WTC11 (cell line): ENCODE data around the gene EIF3K. TPM values are rescaled to one million over a fixed set of nuclear protein-coding genes. Genes with fewer than 3 reads are reported as not detected.
"Not testable (repeated sequence)": the region's sequence is repeated elsewhere in the genome, so short reads cannot be mapped to it uniquely, and the experiment has no call there.

Source experiments
- ATAC-seq: fragments of 200-7000 bp; cut with Tn5 transposase; 2 replicates; pipeline ENCODE4 v1.10.0; 2021; ENCODE audit warnings: mild to moderate bottlenecking, moderate library complexity
- CTCF ChIA-PET: fragments of 300-600 bp; sonication (Branson Sonifier 250); formaldehyde crosslinking; loops from one replicate; lab custom pipeline; 2021; ENCODE audit warnings: antibody characterized with exemption; lab: Charles Lee
- POLR2A ChIA-PET: fragments of 350-600 bp; sonication (Branson Sonifier 250); formaldehyde crosslinking; loops from one replicate; lab custom pipeline; 2021; ENCODE audit warnings: antibody characterized with exemption; lab: Charles Lee
- DNase-seq: peaks from one replicate; pipeline ENCODE4 v3.0.0; 2021; ENCODE audit warnings: low spot score
- H3K27ac Mint-ChIP-seq: 2 replicates; pipeline ENCODE4 v1.8.0; 2021; ENCODE audit warnings: mixed read lengths
- H3K27me3 Mint-ChIP-seq: 2 replicates; pipeline ENCODE4 v1.8.0; 2021; ENCODE audit warnings: low read depth, mild to moderate bottlenecking, moderate library complexity, mixed read lengths
- H3K36me3 Mint-ChIP-seq: 2 replicates; pipeline ENCODE4 v1.8.0; 2021; ENCODE audit warnings: mixed read lengths
- H3K4me1 Mint-ChIP-seq: 2 replicates; pipeline ENCODE4 v1.8.0; 2022; ENCODE audit warnings: mixed read lengths
- H3K4me3 Mint-ChIP-seq: 2 replicates; pipeline ENCODE4 v1.8.0; 2021; ENCODE audit warnings: mild to moderate bottlenecking, moderate library complexity, mixed read lengths
- H3K9me3 Mint-ChIP-seq: 2 replicates; pipeline ENCODE4 v1.8.0; 2021; ENCODE audit warnings: mixed read lengths
- FOXP1 ChIP-seq: sonication (generic); formaldehyde crosslinking; IDR thresholded peaks from 2 replicates; pipeline ENCODE4 v1.8.0; 2022; ENCODE audit warnings: missing genetic modification reagents, mild to moderate bottlenecking, moderate library complexity, borderline replicate concordance
- MAX ChIP-seq: sonication (generic); formaldehyde crosslinking; IDR thresholded peaks from 2 replicates; pipeline ENCODE4 v1.8.0; 2022; ENCODE audit warnings: mild to moderate bottlenecking, missing genetic modification reagents
- MYBL2 ChIP-seq: sonication (generic); formaldehyde crosslinking; IDR thresholded peaks from 2 replicates; pipeline ENCODE4 v1.8.1; 2023; ENCODE audit warnings: mild to moderate bottlenecking, moderate library complexity, missing genetic modification reagents
- NFATC4 ChIP-seq: fragments of 250-450 bp; sonication (Bioruptor Pico); IDR thresholded peaks from 2 replicates; pipeline ENCODE4 v1.9.0; 2021; ENCODE audit warnings: mild to moderate bottlenecking
- OVOL2 ChIP-seq: fragments of 250-450 bp; sonication (Bioruptor Pico); IDR thresholded peaks from 2 replicates; pipeline ENCODE4 v1.9.0; 2021; ENCODE audit warnings: mild to moderate bottlenecking, borderline replicate concordance
- SOX15 ChIP-seq: fragments of 250-450 bp; sonication (Bioruptor Pico); IDR thresholded peaks from 2 replicates; pipeline ENCODE4 v1.9.0; 2021; ENCODE audit warnings: mild to moderate bottlenecking
- SP1 ChIP-seq: sonication (generic); formaldehyde crosslinking; conservative IDR thresholded peaks from 2 replicates; pipeline ENCODE4 v1.8.1; 2022; ENCODE audit warnings: missing genetic modification reagents
- TCF7 ChIP-seq: sonication (generic); formaldehyde crosslinking; IDR thresholded peaks from 2 replicates; pipeline ENCODE4 v1.8.0; 2022; ENCODE audit warnings: mild to moderate bottlenecking, low read depth, missing genetic modification reagents, moderate library complexity
- ZBTB21 ChIP-seq: sonication (generic); formaldehyde crosslinking; IDR thresholded peaks from 2 replicates; pipeline ENCODE4 v1.8.1; 2023; ENCODE audit warnings: mild to moderate bottlenecking, missing genetic modification reagents, borderline replicate concordance
- ZBTB43 ChIP-seq: sonication (generic); formaldehyde crosslinking; IDR thresholded peaks from 2 replicates; pipeline ENCODE4 v1.8.1; 2023; ENCODE audit warnings: mild to moderate bottlenecking, missing genetic modification reagents
- ZNF416 ChIP-seq: fragments of 250-450 bp; sonication (Bioruptor Pico); IDR thresholded peaks from 2 replicates; pipeline ENCODE4 v1.9.0; 2021; ENCODE audit warnings: mild to moderate bottlenecking, inconsistent platforms
- ZNF423 ChIP-seq: fragments of 250-450 bp; sonication (Bioruptor Pico); IDR thresholded peaks from 2 replicates; pipeline ENCODE4 v2.1.2; 2022; ENCODE audit warnings: mild to moderate bottlenecking, moderate library complexity
- total RNA-seq: library from RNA; stranded (reverse); gene quantifications from 3 replicates; pipeline ENCODE4 v1.2.3, GENCODE V29; 2021
- TF ChIP-seq, protein P1 (sequence below): sonication (generic); formaldehyde crosslinking; IDR thresholded peaks from 2 replicates; pipeline ENCODE4 v1.8.1; 2022; ENCODE audit warnings: mild to moderate bottlenecking, moderate library complexity, missing genetic modification reagents
- TF ChIP-seq, protein P2 (sequence below): fragments of 250-450 bp; sonication (Bioruptor Pico); IDR thresholded peaks from 2 replicates; pipeline ENCODE4 v1.8.0; 2021; ENCODE audit warnings: mild to moderate bottlenecking
- TF ChIP-seq, protein P3 (sequence below): sonication (generic); formaldehyde crosslinking; IDR thresholded peaks from 2 replicates; pipeline ENCODE4 v1.8.1; 2023; ENCODE audit warnings: mild to moderate bottlenecking, moderate library complexity, missing genetic modification reagents

The EIF3K gene
- total RNA-seq, 1 experiment from 2014 or later: 416 TPM

GRCh38 chr19:38577826-38578225 lies 41.2 kb upstream of the EIF3K start (continued):
- TF ChIP-seq SP1 (CRISPR knock-in tag): no peak
- TF ChIP-seq, protein P1, sequence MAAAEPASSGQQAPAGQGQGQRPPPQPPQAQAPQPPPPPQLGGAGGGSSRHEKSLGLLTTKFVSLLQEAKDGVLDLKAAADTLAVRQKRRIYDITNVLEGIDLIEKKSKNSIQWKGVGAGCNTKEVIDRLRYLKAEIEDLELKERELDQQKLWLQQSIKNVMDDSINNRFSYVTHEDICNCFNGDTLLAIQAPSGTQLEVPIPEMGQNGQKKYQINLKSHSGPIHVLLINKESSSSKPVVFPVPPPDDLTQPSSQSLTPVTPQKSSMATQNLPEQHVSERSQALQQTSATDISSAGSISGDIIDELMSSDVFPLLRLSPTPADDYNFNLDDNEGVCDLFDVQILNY (CRISPR knock-in tag): no peak
- no peak for TF ChIP-seq ZNF423
- TF ChIP-seq FOXP1 (CRISPR knock-in tag): no peak
- TF ChIP-seq NFATC4 (CRISPR knock-in tag): no peak
- TF ChIP-seq, all 79 proteins: peak for 0

DNA sequence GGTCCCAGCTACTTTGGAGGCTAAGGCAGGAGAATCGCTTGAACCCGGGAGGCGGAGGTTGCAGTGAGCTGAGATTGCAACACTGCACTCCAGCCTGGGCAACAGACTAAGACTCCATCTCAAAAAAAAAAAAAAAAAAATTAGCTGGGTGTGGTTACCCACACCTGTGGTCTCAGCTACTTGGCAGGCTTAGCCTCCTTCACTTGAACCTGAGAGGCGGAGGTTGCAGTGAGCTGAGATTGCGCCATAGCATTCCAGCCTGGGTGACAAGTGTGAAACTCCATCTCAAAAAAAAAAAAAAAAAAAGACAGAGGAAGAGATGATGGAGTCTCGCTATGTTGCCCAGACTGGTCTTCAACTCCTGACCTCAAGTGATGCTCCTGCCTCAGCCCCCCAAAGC lies 39.7 kb upstream of the EIF3K start:
- H3K27ac Mint-ChIP-seq, H3K9me3 Mint-ChIP-seq, H3K36me3 Mint-ChIP-seq, DNase-seq, H3K4me1 Mint-ChIP-seq, H3K4me3 Mint-ChIP-seq, H3K27me3 Mint-ChIP-seq, ATAC-seq: not testable (repeated sequence)
- ChIA-PET CTCF (interaction anchor here (0.7 to 1.4 kb wide), 2 partner anchors 43 to 176 kb away, joined by 3 read pairs; partner anchors contain the start of gene FAM98C), POLR2A (interaction anchor here (0.6 to 1.1 kb wide), 2 partner anchors 27 to 39 kb away, joined by 4 to 5 read pairs; partner anchors contain the start of gene EIF3K)

GRCh38 chr19:38580080-38580479 lies 38.9 kb upstream of the EIF3K start:
- TF ChIP-seq TCF7 (no peak), OVOL2 (CRISPR knock-in tag) (no peak), SOX15 (no peak)
- TF ChIP-seq, protein P2, sequence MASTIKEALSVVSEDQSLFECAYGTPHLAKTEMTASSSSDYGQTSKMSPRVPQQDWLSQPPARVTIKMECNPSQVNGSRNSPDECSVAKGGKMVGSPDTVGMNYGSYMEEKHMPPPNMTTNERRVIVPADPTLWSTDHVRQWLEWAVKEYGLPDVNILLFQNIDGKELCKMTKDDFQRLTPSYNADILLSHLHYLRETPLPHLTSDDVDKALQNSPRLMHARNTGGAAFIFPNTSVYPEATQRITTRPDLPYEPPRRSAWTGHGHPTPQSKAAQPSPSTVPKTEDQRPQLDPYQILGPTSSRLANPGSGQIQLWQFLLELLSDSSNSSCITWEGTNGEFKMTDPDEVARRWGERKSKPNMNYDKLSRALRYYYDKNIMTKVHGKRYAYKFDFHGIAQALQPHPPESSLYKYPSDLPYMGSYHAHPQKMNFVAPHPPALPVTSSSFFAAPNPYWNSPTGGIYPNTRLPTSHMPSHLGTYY (CRISPR knock-in tag): no peak
- H3K4me1 Mint-ChIP-seq: no peaks in the 10 kb centered on the region
- POLR2A ChIA-PET: no interaction called here
- no peak overlapping the region for H3K27ac Mint-ChIP-seq
- CTCF ChIA-PET: interaction anchor here (0.6 kb wide), 2 partner anchors 11 to 51 kb away, joined by 3 to 5 read pairs; no protein-coding TSS in a partner anchor
- DNase-seq (no peak), ATAC-seq (no peak)
- no peak overlapping the region for H3K4me3 Mint-ChIP-seq
- H3K27me3 Mint-ChIP-seq: no peaks in the 10 kb centered on the region
- peaks cover 4% of the 10 kb centered on the region; the same call in 1 of the 2 replicates for H3K36me3 Mint-ChIP-seq
- no peaks in the 10 kb centered on the region for H3K9me3 Mint-ChIP-seq

DNA sequence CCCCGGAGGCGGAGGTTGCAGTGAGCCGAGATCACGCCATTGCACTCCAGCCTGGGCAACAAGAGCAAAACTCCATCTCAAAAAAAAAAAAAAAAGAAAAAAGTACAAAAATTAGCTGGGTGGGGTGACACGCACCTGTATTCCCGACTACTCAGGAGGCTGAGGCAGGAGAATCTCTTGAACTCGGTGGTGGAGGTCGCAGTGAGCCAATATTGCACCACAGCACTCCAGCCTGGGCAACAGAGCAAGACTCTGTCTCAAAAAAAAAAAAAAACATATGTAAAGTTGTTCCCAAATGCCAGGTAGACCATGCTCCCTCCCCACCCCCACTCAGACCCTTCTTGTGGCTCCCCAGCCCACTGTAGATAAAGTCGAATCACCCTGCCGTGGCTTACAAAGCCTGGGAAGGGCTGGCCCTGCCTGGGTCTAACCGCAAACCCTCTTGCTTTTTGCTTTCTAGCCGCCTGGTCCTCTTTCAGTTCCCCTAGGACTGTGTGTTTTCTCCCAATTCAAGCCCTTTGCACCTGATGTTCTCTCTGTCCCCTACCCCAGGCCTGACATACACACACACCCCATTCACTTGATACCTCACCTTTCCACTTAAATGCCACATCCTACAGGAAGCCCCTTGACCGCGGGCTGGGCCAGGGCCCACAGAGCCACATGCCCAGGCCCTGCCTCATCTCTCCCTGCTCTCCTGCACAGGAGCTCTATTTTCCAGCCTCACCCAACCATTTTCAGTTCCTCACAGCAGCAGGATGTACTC lies 35.6 kb upstream of the EIF3K start:
- POLR2A ChIA-PET: no interaction called here
- Mint-ChIP-seq H3K27ac (no peak overlapping the region; the same call in 1 of the 2 replicates), H3K9me3 (no peaks in the 10 kb centered on the region), H3K4me1 (no peaks in the 10 kb centered on the region), H3K4me3 (no peak overlapping the region), H3K36me3 (peaks cover 18% of the 10 kb centered on the region), H3K27me3 (no peaks in the 10 kb centered on the region)
- DNase-seq: no peak
- ATAC-seq: no peak
- TF ChIP-seq MAX (CRISPR knock-in tag) (no peak), ZBTB43 (CRISPR knock-in tag) (no peak), ZBTB21 (CRISPR knock-in tag) (no peak), MYBL2 (no peak), ZNF416 (CRISPR knock-in tag) (no peak)
- TF ChIP-seq, protein P3, sequence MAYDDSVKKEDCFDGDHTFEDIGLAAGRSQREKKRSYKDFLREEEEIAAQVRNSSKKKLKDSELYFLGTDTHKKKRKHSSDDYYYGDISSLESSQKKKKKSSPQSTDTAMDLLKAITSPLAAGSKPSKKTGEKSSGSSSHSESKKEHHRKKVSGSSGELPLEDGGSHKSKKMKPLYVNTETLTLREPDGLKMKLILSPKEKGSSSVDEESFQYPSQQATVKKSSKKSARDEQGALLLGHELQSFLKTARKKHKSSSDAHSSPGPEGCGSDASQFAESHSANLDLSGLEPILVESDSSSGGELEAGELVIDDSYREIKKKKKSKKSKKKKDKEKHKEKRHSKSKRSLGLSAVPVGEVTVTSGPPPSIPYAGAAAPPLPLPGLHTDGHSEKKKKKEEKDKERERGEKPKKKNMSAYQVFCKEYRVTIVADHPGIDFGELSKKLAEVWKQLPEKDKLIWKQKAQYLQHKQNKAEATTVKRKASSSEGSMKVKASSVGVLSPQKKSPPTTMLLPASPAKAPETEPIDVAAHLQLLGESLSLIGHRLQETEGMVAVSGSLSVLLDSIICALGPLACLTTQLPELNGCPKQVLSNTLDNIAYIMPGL: no peak
- TF ChIP-seq, all 79 proteins: peak for 0
- CTCF ChIA-PET: no interaction called here
